GM19035 (cell line): ENCODE measurements around the gene NKD1.
A peak's percentile ranks its signal among the peaks of the same experiment; 100 is the strongest.

Source experiments
- ATAC-seq: cut with Tn5 transposase; IDR thresholded peaks from one replicate; pipeline ENCODE4 v1.9.1; 2021; ENCODE audit not compliant: unreplicated experiment

Gene NKD1

DNA sequence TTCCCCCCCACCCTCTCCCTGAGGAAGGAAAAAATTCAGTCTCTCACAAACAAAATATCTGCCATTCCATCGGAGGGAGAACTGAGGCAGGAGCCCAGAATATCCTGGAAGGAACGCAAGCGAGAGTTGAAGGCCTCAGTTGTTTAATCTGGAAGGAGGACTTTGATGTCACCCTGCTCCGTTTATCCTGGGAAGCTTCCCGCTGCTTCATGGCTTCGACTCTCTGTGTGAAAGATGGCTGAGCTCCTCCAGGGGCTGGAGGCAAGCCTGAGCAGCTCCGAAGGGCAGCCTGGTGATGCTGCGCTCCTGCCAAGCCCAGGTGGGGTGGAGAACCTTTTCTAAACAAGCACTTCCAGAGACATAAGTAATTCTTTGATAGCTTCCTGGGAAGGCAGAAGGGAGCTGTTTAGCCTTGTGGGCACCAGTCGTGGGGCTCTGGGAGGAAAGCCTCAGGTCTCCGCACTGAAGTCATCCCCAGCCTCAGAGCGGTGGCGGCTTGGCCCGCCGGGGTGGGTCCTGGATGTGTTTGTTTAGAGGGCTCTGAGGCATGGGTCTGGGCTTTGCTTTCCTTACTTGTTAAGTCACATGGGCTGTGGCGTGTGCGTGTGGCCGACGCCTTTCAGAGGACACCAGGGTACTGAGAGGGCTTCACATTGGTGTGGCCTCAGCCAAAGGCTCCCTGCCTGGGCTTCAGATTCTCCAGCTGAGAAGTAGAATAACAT lies 7.9 kb downstream of the NKD1 start:
- no peak for ATAC-seq

DNA sequence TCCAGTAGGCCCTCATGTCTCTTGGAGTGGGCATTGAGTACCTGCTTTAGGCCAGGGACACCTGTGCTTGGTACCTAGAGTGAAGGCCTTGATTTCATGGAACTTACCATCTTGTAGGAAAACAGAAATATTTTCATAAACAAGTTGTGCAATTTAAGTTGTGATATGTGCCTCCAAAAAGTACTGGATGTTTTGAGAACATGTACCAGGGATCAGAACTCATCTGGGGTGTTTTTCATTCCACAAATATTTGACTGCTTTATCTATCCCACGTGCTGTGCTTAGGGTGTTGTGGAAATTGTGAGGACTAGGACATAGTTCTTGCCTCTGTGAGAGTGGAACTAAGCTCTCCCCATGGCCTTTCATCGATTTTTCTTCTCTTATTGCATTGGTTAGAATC lies 8.8 kb downstream of the NKD1 start:
- ATAC-seq: no peak

DNA sequence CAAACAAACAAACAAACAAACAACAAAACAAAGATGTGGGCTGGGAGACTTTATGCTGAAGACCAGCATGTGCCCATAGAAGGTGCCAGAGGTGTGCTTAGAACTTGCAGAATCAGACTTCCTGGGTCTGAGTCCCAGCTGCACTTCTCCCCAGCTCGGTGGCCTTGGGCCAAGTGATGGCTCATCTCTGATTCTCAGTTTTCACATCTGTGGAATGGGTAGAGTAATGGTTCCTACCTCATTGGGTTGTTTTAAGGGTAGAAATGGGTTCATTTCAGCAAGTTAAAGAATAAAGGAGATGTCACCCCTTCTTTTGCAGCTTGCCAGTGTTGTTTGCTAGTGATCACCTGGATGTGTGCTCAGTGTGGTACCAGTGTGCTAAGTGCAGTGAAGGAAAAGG lies 10.7 kb downstream of the NKD1 start:
- ATAC-seq: no peak

GRCh38 chr16:50559342-50559741 lies 11.1 kb downstream of the NKD1 start:
- ATAC-seq: no peak

DNA sequence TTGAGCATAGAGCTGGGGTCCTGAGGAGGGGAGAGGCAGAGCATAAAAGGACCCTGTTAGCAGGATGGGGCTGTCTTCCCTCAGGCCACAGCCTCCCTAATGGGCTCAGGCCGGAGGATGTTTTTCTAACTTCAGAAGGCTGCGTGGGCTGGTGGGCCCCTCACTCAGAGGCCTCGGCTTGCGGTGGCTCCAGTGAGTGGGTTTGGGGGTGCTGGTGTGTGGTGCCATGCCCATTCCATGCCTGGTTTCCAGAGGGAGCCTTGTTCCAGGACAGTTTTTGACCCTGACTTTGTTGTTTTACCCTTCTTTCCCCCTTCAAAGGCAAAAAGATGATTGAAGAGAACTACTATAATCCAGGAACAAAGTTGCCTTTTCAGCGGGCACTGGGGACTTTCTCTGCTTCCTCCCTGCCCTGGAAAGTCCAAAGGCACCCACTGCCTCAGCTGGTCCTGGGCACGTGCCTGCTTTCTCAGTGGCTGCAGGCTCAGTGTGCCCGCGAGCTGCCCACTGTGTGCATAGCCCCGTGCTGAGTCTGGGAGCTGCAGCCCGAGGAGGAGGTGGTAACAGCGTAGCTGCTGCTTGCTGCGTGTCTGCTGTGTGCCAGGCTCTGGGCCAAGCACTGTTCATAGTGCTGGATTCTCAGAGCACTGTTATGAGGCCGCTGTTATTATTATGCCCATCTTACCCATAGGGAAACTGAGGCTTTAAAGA lies 11.8 kb downstream of the NKD1 start:
- no peak for ATAC-seq

DNA sequence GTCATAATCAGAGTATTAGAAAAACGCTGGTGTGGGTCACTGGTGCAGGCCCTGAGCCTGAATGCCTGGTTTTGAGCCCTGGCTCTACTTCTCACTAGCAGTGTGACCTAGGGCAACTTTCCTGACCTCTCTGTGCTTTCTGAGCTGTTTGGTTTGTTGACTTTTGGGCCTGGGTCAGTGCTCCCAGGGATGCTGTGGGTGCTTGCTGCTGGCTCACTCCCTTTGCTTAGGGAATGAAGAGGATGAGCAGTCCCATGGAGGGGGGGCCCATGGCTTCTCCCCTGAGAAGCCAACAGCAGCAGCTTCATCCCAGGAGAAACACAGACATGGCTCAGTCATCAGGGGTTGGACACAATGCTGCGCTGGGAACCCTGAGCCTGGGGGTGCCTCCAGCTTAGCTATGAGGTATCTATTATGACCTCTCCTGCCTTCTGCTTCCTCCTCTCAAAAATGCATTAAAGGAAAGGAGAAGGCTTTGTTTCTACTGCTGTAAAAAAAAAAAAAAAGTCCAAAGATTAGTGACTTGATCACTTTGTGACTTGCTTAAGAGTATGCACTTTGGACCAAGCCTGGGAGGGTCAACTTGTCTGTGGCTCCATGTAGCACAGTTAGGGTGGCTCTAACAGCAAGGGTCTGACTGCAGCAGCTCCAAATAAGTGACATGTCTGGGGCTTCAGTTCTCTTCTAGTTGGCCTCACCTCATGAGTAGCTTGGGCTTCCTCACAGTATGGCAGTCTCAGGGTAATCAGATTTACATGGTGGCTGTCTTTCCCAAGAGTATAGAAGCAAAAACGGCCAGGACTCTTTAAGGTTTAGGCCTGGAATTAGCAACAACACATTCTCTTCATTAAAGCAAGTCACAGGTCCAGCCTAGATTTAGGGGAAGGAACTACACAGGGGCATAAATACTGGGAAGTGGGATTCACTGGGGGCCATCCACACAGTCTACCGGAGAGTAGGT lies 13.0 kb downstream of the NKD1 start:
- no peak for ATAC-seq

GRCh38 chr16:50562657-50563056 lies 14.5 kb downstream of the NKD1 start:
- no peak for ATAC-seq

DNA sequence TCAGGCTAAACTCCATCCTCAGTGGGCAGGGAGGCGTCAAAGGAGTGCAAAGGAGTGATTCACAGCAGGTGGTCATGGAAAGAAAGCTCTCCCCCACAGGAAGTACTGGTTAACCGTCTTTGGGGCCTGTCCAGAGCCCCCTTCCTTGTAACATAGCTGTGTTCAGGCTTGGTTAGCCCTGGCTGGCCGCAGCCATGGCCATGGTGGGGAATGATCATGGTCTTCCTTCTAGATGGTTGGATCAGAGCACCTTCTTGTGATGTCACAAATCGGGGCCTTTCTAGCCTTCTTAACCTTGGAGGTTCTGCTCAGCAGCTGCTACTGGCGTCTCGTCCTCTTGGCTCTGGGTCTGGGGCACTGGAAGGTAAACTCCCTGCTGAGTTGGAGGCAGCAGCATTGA lies 15.8 kb downstream of the NKD1 start:
- ATAC-seq: no peak

DNA sequence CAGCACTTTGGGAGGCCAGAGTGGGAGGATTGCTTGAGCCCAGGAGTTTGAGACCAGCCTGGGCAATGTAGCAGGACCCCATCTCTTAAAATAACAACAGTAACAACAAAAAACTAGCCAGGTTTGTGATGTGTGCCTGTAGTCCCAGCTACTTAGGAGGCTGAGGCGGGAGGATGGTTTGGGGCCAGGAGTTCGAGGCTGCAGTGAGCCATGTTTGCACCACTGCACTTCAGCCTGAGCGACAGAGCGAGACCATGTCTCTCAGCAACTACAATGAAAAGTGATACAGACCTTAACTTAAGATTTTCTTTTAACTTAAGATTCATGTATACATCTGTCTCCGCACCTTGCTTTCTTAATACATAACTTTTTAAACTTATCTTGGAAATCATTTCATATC lies 17.2 kb downstream of the NKD1 start:
- ATAC-seq: no peak

- ATAC-seq: no peak
Measured at GRCh38 chr16:50566014-50566962, 18.1 kb downstream of the NKD1 start.

DNA sequence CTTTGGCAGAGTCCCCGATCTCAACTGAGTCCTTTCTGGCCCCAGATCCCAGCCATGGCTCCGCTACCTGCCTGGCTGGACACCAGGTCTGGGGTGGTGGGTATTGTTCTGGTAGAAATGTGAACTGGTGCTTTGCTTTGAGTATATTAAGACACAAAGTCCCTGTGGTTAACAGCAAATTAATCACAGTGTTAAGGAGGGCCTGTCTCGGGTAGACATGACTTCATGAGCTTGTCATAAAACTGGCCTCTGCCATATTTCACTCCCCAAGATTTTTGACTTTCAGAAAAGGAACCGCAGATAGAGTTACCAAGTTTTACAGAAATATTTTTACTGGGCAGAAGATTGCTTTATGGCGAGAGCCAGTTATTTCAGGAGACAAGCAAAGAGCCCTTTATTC lies 19.5 kb downstream of the NKD1 start:
- peak; percentile 28 for ATAC-seq

DNA sequence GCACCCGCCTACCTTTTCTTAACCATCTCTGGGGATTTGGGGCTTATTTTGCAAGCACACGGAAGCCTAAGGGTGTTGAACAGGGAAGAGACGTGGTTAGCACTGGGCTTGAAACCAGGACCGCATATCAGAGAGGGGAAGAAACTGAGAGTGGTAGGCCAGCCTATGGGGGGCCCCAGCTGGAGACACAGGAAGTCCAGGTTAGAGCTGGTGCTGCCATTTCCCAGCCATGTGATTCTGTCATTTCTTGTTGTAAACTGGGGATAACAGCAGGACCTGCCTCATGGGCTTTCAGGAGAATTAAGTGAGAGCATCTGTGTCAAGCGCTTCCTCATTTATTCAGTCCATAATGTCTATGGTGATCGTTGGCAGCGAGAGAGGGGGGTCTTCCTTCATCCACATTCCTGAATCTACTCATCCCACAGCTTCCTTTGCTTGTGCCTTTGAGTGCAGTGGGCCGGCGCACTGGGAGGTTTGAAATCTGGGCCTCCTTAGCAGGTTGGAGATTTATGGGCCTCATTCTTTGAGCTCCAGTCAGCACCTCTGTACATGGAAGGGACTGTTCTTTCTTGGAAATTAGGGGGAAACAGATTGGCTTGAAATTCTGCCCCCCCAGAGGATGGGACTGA lies 20.1 kb downstream of the NKD1 start:
- ATAC-seq: peak; percentile 93

GRCh38 chr16:50570354-50570753 lies 22.2 kb downstream of the NKD1 start:
- ATAC-seq: no peak

GRCh38 chr16:50570808-50571598 lies 22.8 kb downstream of the NKD1 start:
- ATAC-seq: no peak

- no peak for ATAC-seq
Measured at GRCh38 chr16:50571786-50572185, 23.6 kb downstream of the NKD1 start.

DNA sequence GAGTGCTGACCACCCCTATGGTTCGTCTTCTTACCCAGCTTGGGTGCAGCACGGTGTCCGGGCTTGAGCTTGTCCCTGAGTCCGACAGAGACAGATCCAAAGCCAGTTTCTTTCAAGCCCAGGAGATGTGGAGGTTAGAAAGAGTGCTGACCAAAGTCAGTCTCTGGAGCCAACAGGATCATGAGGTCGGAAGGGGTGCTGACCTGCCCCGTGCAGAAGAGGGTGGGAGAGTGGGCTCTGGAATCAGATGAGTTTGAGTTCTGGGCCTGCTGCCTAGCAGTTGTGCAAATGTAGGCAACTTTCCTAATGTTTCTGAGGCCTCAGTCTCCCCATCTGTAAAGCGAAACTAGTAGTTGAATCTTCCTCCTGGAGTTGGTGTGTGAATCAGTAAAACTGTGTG lies 24.5 kb downstream of the NKD1 start:
- no peak for ATAC-seq

DNA sequence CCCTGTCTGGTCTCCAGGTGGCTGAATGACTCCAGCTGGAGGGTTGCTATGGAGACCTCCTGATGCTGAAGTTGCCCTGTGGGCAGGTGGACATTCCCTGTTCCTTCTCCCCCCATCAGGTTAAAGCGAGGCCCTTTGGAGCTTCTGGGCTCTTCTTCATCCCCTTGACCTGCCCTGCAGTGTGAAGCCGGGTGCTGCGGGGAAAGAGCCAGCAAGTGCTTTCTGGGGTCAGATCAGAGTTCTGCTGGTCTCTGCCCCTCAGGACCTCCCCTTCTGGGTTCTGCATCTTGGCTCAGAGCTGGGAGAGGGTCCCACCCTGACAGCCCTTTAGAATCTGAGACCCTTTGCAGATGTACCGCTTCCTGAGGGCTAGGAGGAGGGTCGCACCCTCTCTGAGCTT lies 25.1 kb downstream of the NKD1 start:
- no peak for ATAC-seq

GRCh38 chr16:50573947-50574744 lies 25.9 kb downstream of the NKD1 start:
- ATAC-seq: no peak
